CD4-positive, alpha-beta T cell treated with Interleukin-15 for 1 hour (primary cell): ENCODE results near the gene KRT13.

Experiments
- DNase-seq: peaks from one replicate; pipeline ENCODE4 v3.0.0-alpha.2; 2020

Gene KRT13

DNA sequence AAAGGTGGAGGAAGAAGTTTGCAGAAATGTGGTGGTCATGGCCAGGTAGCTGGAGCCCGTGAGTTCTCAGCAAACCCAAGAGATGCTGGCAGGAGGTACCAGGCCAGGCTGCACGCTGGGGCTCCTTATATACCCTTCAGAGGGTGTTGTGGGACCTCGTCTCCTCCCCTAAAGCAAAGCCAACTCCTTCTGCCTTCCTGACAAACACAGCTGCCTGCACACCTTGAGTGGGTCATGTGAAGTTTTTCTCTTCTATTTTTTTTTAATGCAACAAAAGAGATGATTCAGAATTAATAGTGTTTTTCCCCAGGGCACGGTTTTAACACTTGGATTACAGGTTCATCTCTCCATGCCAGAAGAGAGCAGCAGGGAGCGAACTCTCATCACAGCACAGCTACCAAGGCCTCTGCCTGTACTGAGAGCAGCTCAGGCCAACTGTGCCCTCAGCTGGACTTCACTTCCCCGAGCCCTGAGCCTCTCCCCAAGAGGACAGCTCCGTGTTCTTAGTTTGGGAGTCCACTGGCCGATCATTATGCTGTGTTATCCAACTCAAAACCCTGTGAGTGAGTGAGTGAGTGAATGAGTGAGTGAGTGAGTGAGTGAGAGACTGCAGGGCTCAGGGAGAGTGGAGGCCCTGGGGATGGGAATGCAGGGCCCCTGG lies 13.5 kb upstream of the KRT13 start, which contains the start of gene KRT15:
TSS of gene KRT15 (minus strand) at position 102 of the 661 bp plus-strand sequence. CDS start at position 39, 63 bp downstream.
- DNase-seq = no peak

- DNase-seq = no peak
These were observed 12.6 kb upstream of the KRT13 start for GRCh38 chr17:41518031-41518430.

DNA sequence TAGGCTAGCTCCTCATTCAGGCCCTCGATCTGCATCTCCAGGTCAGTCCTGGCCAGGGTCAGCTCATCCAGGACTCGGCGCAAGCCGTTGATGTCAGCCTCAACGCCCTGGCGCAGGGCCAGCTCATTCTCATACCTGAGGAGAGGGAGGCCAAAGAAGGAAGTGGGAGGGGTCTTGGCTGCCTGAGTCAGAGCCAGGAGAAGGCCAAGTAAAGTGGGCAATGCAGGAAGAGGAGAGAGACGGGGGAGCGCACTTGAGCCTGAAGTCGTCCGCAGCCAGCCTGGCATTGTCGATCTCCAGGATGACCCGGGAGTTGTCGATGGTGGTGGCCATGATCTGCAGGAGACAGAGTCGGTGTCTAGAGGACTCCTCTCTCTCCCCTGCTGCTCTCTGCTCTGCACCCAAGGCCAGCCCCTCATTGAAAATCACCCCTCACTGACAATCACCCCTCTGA lies 11.4 kb upstream of the KRT13 start:
- no peak for DNase-seq

GRCh38 chr17:41516147-41516829 lies 10.9 kb upstream of the KRT13 start:
- no peak for DNase-seq

DNA sequence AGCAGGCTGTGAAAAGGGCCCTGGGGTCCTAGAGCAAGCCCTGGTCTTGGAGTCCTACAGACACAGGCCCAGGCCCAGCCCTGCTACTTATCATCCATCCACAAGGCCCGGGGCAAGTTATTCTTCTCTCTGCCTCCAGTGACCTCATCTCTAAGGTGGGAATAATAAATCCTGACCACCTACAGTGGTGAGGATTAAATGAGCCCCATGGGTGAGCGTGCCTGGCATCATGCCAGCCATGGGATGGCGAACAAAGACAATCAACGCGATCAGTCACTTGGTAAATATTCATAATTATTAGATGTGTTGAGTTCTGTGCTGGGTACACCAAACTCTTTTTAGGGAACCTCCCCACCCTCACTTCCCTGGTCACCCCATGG lies 7.7 kb upstream of the KRT13 start:
- DNase-seq = no peak

DNA sequence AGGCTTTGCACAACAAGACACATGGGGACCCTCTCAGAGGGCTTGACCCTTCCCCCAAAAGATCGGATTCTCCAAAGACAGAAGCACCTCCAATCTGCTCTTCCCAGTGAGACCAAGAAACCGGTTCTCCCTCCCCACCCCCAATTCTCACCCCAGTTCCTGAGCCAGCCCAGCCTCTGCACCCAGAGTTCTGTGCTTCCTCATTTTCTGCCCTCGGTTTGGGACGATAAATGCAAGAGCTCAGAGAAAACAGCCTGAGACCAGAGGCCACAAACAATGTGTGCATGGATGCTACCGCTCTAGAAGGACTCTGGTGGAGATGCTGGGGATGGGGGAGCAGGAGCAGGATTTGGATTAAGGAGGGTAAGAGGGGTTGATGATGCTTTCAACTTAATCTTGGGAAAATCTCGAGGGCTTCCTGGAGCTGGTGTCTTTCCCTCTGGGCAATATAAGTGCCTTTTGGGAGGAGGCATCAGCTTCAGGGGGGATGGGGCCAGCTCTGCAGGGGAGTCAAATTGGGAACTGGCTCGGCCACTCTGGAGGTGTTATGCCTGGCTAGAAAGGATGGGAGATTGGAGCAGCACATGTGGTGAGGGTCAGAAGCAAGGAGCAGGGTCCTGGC lies 7.2 kb upstream of the KRT13 start:
- peak; percentile 24 for DNase-seq

- DNase-seq = no peak
These were observed 6.3 kb upstream of the KRT13 start for GRCh38 chr17:41511716-41512115.

DNA sequence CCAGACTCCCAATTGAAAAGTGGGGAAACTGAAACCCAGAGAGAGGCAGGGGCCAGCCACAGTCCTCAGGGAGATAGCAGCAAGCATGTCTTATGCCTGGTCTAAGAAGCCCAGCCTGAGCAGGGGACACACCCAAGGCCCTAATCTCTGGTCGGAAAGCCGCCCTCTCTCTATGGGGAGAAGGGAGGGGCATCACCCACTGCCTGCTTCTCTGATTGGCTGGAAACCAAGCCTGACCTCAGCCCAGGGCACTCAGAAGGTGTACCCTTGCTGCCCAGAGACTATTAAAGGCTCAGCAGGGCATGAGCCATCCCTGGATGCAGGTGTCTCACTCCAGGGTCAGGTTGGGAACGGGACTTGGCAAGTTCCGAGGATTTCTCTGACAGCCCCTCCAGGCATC lies 5.7 kb upstream of the KRT13 start:
- no peak for DNase-seq

- DNase-seq = no peak
These were observed 5.0 kb upstream of the KRT13 start for GRCh38 chr17:41510251-41511065.

DNA sequence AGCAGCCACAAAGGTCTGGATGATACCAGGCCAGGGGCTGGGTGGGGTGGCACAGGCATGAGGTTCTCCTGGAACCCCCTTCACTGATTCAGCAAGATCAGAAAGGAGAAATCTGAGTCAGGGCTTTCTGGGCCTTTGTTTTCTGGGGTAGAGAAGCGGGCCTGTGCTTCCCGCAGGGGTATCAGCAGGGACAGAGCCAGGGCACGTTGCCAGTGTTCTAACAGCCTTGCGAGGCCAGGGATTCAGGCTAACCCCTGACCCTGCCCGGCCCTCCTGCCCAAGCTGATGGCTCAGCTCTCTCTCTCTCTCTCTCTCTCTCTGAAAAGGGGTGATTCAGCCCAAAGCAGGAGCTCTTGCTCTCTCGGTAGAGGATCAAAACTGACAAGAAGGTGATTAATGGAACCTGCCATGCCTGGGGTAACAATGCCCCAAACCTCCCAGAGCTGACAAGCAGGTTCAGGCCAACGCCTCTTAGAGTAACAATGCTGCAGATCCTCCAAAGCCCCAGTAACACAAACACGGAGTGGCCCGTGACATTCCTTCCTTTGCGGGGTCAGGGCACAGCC lies 2.0 kb upstream of the KRT13 start:
- DNase-seq = no peak

GRCh38 chr17:41505809-41506767 lies 676 bp upstream of the KRT13 start:
- DNase-seq = no peak

DNA sequence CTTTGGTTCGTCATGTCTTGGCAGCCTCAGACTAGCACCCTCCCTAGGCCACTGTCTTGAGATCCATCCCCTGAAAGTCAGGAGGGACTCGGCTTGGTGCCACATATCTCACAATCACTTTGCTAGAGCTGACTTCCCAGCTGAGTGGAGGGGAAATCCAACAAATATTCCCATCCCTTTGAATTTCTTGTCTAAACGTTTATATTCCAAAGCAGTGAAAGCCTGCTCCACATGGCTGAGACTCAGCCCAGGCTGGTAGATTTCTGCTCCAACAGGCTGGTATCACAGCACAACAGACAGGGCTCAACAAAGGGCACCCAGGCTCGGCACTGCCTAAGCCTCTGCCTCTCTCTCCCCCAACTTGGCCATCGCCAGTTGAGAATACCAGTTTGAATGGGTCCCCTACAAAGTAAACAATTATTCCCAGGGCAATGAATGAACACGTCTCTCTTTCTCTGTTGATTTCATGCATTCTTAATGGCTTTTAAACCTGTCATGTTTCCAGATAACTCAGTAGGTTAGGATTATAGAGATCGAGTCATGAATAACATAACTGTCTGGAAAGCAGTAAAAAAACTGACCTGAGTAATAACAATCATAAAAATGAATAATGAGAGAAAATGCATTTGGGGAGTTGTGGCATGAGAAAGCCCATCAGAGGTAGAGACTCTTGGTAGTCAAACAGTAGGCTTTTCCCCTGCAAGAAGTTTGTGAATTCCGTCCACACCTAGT lies 1.0 kb downstream of the KRT13 start:
- no peak for DNase-seq

DNA sequence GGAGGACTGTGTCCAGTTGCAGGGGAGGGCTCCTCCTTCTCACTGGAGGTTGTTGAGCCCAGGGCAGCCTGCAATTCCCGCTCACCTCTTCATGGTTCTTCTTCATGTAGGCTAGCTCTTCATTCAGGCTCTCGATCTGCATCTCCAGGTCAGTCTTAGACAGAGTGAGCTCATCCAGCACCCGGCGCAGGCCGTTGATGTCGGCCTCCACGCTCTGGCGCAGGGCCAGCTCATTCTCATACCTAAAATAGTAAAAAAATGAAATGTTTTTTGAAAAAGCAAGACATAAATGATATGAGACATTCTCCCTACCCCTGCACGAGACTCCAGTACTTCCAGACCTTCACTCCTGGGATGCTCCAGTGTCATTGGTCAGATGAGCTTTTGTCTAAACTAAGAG lies 2.2 kb downstream of the KRT13 start:
- DNase-seq = no peak

GRCh38 chr17:41500131-41500911 lies 5.1 kb downstream of the KRT13 start:
- peak; percentile 46 for DNase-seq

DNA sequence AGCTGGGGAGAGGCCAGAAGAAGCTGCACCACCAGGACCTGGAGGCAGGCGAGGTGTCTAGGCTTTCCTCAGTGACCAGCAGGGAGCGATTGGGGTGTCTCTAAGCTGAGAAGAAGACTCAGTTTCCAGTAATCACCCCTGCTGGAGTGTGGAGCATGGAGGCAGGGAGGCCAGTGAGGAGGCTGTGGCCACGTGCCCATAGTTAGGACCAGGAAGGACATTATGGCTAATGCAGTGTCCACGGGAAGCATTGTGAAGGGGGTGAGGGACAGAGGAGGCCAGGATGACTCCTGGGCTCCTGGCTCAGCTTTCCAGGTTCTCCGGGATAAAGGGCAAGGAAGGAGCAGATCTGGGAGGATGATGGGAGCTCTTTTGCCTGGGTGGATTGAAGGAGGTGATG lies 5.7 kb downstream of the KRT13 start:
- no peak for DNase-seq

GRCh38 chr17:41498276-41498675 lies 7.1 kb downstream of the KRT13 start:
- peak; percentile 36 for DNase-seq

GRCh38 chr17:41496803-41497484 lies 8.5 kb downstream of the KRT13 start:
- DNase-seq = peak; percentile 78

GRCh38 chr17:41494524-41494923 lies 10.9 kb downstream of the KRT13 start:
- no peak for DNase-seq

DNA sequence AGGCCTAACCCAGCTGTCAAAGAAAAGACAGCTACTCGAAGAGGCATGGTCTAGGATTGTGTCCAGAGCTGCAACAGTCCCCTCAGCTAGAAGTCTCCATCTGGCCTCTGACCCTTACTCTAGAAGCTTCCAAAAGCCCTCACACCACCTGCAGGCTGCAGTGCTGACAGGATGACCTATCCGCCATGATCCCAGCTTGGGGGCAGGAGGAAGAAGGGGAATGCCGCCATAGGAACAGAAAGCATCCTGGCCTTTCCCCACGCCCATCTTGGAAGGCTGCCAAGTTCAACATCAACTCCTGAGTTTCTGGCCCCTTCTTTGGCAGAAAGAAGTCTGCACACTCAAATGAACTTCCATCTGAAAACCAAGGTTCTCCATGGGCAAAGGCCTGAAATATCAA lies 12.6 kb downstream of the KRT13 start:
- no peak for DNase-seq

DNA sequence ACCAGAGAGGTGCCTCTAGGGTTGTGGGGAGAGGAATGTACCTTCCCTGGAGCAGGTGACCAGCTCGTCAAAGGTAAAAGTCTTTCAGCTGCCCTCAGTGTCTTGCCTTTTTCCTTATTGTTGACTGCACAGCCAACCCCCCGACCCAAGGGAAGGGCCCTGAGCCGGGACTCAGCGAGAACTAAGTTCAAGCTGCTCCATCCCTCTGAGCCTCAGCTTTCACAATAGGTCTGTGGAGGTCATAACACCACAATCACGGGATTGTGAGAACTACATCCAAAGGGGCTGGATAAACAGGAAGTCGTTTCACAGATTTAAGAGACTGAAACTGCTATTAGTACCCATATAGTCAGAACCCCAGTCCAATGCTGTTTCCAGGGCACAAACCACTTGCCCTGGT lies 13.1 kb downstream of the KRT13 start:
- peak; percentile 23 for DNase-seq
